LNCaP clone FGC (cell line): ENCODE measurements around the gene PTPN12.
A peak's percentile ranks its signal among the peaks of the same experiment; 100 is the strongest.
"Not testable (repeated sequence)": the region's sequence is repeated elsewhere in the genome, so short reads cannot be mapped to it uniquely, and the experiment has no call there.

Experiments used
- DNase-seq: peaks from one replicate; pipeline ENCODE4 v3.0.0-alpha.2; 2011; ENCODE audit warnings: low read depth
- H3K4me3 ChIP-seq: 2 replicates; pipeline ENCODE4 v1.5.1; 2011; ENCODE audit warnings: mild to moderate bottlenecking, low read depth, low read length, control low read depth
- TF ChIP-seq, protein P1 (sequence below): IDR thresholded peaks from 2 replicates; pipeline ENCODE4 v1.5.1; 2012; ENCODE audit warnings: mild to moderate bottlenecking; ENCODE audit not compliant: control insufficient read depth, insufficient read depth; ENCODE audit errors: extremely low read depth

The PTPN12 gene

DNA sequence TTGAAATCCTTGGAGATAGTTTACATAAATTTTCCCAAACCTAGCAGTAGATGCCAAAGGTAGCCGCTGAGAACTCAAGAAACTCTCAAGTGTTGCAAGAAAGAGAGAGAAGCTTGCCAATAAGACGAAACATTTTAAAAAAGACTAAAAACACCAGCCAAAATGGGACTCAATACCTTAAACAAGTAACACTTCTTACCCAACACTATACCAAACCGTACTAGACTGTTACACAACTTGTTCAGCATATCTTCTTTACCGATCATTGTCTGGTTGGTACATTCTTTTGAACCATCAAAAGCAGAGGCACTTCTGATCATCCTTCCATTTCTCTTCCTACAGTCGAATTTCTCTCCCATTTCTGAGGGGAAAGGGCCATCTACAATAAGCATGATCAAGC is 4.8 kb upstream of the PTPN12 start:
- no peak for DNase-seq
- TF ChIP-seq, protein P1, sequence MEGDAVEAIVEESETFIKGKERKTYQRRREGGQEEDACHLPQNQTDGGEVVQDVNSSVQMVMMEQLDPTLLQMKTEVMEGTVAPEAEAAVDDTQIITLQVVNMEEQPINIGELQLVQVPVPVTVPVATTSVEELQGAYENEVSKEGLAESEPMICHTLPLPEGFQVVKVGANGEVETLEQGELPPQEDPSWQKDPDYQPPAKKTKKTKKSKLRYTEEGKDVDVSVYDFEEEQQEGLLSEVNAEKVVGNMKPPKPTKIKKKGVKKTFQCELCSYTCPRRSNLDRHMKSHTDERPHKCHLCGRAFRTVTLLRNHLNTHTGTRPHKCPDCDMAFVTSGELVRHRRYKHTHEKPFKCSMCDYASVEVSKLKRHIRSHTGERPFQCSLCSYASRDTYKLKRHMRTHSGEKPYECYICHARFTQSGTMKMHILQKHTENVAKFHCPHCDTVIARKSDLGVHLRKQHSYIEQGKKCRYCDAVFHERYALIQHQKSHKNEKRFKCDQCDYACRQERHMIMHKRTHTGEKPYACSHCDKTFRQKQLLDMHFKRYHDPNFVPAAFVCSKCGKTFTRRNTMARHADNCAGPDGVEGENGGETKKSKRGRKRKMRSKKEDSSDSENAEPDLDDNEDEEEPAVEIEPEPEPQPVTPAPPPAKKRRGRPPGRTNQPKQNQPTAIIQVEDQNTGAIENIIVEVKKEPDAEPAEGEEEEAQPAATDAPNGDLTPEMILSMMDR: no peak
- H3K4me3 ChIP-seq: no peak overlapping the region

DNA sequence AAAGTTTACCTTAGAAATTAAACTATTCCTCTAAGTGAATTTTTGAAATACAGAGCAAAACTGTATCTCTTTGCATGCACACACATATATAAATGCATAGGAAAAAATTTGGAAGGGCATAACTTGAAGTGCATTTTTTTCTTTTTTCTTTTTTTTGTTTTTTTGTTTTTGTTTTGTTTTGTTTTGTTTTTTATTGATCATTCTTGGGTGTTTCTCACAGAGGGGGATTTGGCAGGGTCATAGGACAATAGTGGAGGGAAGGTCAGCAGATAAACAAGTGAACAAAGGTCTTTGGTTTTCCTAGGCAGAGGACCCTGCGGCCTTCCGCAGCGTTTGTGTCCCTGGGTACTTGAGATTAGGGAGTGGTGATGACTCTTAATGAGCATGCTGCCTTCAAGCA is 4.4 kb upstream of the PTPN12 start:
- not testable (repeated sequence) for H3K4me3 ChIP-seq, DNase-seq

DNA sequence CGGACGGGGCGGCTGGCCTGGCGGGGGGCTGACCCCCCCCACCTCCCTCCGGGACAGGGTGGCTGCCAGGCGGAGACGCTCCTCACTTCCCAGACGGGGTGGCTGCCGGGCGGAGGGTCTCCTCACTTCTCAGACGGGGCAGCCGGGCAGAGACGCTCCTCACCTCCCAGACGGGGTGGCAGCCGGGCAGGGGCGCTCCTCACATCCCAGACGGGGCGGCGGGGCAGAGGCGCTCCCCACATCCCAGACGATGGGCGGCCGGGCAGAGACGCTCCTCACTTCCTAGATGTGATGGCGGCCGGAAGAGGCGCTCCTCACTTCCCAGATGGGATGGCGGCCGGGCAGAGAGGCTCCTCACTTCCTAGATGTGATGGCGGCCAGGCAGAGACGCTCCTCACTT is 3.0 kb upstream of the PTPN12 start:
- not testable (repeated sequence) for H3K4me3 ChIP-seq, DNase-seq

DNA sequence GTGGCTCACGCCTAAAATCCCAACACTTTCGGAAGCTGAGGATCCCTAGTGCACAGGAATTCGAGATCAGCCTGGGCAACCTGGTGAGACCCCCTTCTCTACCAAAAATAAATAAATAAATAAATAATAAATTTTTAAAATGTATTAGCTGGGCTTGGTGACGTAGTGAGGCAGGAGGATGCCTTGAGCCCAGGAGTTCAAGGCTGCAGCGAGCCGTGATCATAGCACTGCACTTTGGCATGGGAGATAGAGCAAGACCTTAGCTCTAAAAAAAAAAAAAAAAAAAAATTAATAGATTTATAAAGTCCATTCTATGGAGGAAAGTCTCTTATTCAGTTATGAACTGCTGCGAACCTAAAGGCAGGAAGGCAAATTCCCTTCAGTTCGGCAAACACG is 1.1 kb upstream of the PTPN12 start:
- DNase-seq: no peak
- TF ChIP-seq, protein P1: no peak
- peak overlapping the region; percentile 58 for H3K4me3 ChIP-seq

DNA sequence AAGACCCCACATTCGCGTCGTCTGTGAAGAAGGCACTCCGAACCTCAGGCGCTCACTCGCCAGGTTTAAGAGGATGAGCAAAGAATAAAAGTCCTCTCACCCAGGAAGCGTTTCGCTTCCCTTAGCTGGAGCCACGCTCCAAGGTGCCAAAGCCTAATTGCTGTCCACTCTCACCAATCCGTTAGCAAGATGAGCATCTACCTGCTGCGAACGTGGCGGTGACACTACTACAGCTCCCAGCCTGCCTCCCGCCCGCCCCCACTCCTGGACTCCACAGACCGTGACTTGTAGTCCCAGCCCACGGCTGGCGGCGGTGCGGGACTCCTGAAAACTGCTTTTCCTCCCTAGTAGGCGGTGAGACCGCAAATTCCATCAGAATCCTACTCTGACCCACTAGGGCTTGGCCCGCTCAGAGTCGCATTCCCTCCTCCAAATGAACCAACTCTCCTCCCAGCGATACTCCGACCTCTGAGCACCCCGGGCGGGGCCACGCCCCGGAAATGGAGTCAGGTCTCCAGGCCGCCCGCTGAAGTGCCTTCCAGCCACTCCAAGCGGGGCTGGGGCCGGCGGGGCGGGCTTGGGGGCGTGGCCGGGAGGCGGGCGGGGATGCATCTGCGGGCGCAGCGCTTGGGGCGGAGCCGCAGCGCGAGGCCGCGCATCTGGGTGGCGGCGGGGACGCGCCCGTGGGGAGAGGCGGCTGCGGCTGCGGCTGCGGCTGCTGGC is 521 bp upstream of the PTPN12 start:
- DNase-seq: peak; percentile 79
- H3K4me3 ChIP-seq: peak overlapping the region; percentile 58
- TF ChIP-seq, protein P1: no peak

DNA sequence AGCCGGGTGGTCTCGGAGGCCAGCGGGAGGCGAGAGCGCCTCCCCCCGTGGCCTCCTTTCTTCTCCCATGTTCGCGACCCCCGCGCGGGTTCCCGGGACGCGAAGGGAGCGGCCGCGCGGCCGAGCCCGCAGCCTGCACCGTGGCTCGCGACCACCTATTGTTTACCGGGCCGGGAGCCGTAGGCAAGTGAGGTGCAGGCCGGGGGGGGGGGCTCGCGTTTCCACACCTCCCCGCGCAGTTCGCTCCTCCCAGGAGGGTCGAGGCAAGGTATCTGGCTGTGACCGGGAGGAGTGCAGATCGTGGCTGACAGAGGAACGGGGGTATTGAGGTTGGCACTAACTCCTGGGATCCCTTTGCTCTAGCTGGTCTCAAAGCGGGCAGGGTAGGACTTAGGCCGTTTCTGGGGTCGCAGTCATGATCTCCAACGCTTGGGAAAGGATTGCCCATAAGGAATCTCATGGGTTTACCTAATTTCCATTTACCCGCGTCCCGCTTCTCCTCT is 734 bp downstream of the PTPN12 start:
- DNase-seq: no peak
- peak overlapping the region; percentile 94 for H3K4me3 ChIP-seq
- TF ChIP-seq, protein P1: no peak

DNA sequence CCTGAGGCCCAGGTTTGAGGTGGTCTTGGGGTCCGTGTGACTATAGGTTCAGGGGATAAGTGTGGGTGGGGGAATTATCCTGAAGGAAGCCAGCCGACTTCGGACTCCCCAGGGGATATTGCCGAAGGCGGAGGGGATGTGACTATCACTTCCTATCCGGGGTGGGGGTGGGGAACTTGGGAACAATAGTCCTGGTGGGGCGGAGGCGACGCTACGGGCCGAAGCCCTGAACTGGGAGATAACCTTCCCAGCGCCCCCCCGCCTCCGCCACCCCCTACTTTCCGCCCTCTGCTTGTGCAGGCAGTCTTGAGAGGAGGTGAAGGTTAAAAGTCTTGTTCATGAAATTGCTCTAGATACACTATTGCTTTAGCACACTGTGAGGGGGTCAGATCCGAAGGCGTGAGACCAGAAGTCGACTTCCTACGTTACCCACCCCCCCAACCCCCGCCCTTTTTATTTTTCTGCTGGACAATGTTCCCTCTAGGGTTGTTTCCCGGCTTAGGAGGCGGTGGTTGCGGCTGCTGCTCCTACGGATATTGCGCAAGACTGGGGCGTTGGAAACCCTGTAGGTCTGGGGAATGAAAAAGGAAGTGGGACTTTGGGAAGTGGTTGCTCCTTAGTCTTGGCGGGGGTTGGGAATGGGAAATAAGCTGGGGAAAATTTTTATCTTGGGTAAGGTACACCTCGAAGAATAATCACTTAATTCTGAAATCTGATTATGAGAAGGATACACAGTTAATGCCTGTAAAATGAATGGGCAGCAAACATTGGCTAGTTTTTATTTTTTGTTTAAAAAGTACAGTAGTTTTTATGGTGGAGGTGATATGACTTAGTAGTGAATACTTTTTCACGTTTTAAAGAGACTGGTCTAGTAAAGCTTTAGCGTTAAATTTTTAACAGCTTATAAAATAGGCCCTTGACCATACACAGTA is 1.5 kb downstream of the PTPN12 start:
- peak; percentile 39 for DNase-seq
- peak overlapping the region; percentile 94 for H3K4me3 ChIP-seq
- TF ChIP-seq, protein P1: no peak
